ENCODE measurements around the gene GALNT6. TPM values are rescaled to one million over a fixed set of nuclear protein-coding genes. Genes with fewer than 3 reads are reported as not detected.

Gene GALNT6
- total and polyA plus RNA-seq, 7 donors, result 0.10 to 2.1 (median 0.40) TPM

GRCh38 chr12:51333536-51333935 lies 57.7 kb downstream of the GALNT6 start:
- Histone ChIP-seq H3K27me3 (ENCODE audit: insufficient read depth in 3 of 3, low read length in 2 of 3) (no peaks in the 10 kb centered on the region), H3K4me1 (no peaks in the 10 kb centered on the region), H3K27ac (no peak overlapping the region), H3K36me3 (ENCODE audit: insufficient read depth in 1 of 2, low read depth in 1 of 2) (no peaks in the 10 kb centered on the region), H3K9me3 (no peaks in the 10 kb centered on the region), H3K4me3 (no peak overlapping the region)
- ATAC-seq (no peak), DNase-seq (no peak)
- intact Hi-C loops (cut with DNase I), result no loop called here
- WGBS, 3 donors, result 69 to 72% (median 72%) methylated on average over 6 of the region's 6 CpGs
- no peak for TF ChIP-seq CTCF (IDR thresholded peaks at IDR 0.05)

- intact Hi-C loops (cut with DNase I), result no loop called here
- no peak for TF ChIP-seq CTCF (IDR thresholded peaks at IDR 0.05)
- no peak overlapping the region for H3K27ac ChIP-seq
- no peak overlapping the region for H3K4me3 ChIP-seq
- DNase-seq (no peak), ATAC-seq (no peak)
- no peaks in the 10 kb centered on the region for H3K9me3 ChIP-seq
- no peaks in the 10 kb centered on the region for H3K27me3 ChIP-seq (ENCODE audit: insufficient read depth in 3 of 3, low read length in 2 of 3)
- no peaks in the 10 kb centered on the region for H3K36me3 ChIP-seq (ENCODE audit: insufficient read depth in 1 of 2, low read depth in 1 of 2)
- no peaks in the 10 kb centered on the region for H3K4me1 ChIP-seq
Observed at GRCh38 chr12:51330186-51330585, 61.0 kb downstream of the GALNT6 start.

GRCh38 chr12:51329742-51330141 lies 61.5 kb downstream of the GALNT6 start:
- ATAC-seq (no peak), DNase-seq (no peak)
- H3K27ac ChIP-seq, result no peak overlapping the region
- intact Hi-C loops (cut with DNase I), result no loop called here
- WGBS, 3 donors, result 67 to 78% (median 74%) methylated on average over 5 of the region's 5 CpGs
- H3K4me3 ChIP-seq, result no peak overlapping the region
- H3K27me3 ChIP-seq (ENCODE audit: insufficient read depth in 3 of 3, low read length in 2 of 3), result no peaks in the 10 kb centered on the region
- H3K4me1 ChIP-seq, result no peaks in the 10 kb centered on the region
- no peaks in the 10 kb centered on the region for H3K36me3 ChIP-seq (ENCODE audit: insufficient read depth in 1 of 2, low read depth in 1 of 2)
- TF ChIP-seq CTCF (IDR thresholded peaks at IDR 0.05), result no peak
- no peaks in the 10 kb centered on the region for H3K9me3 ChIP-seq

GRCh38 chr12:51328587-51328986 lies 62.6 kb downstream of the GALNT6 start:
- no peak overlapping the region for H3K4me3 ChIP-seq
- no peak for TF ChIP-seq CTCF (IDR thresholded peaks at IDR 0.05)
- no peak overlapping the region for H3K27ac ChIP-seq
- H3K27me3 ChIP-seq (ENCODE audit: insufficient read depth in 3 of 3, low read length in 2 of 3), result no peaks in the 10 kb centered on the region
- ATAC-seq (no peak), DNase-seq (no peak)
- H3K36me3 ChIP-seq (ENCODE audit: insufficient read depth in 1 of 2, low read depth in 1 of 2), result no peaks in the 10 kb centered on the region
- no peaks in the 10 kb centered on the region for H3K4me1 ChIP-seq
- H3K9me3 ChIP-seq, result no peaks in the 10 kb centered on the region
- 77 to 81% (median 78%) methylated on average over 4 of the region's 4 CpGs for WGBS, 3 donors
- intact Hi-C loops (cut with DNase I), result no loop called here

- Histone ChIP-seq H3K4me3 (no peak overlapping the region), H3K9me3 (no peaks in the 10 kb centered on the region), H3K4me1 (no peaks in the 10 kb centered on the region), H3K36me3 (ENCODE audit: insufficient read depth in 1 of 2, low read depth in 1 of 2) (no peaks in the 10 kb centered on the region), H3K27me3 (ENCODE audit: insufficient read depth in 3 of 3, low read length in 2 of 3) (no peaks in the 10 kb centered on the region), H3K27ac (no peak overlapping the region)
- ATAC-seq (peak in 2 of 4 donors; percentile 26 to 35), DNase-seq (peak in 1 of 2 donors; percentile 23)
- WGBS, 3 donors, result 63 to 68% (median 67%) methylated on average over 7 of the region's 7 CpGs
- no peak for TF ChIP-seq CTCF (IDR thresholded peaks at IDR 0.05)
- intact Hi-C loops (cut with DNase I), result no loop called here
Observed at GRCh38 chr12:51326698-51327439, 64.3 kb downstream of the GALNT6 start.
